NCI-H187 (cell line): ENCODE data around the gene ZSWIM1.

Experiments
- DNase-seq, 2 experiments: peaks; one replicate each; lab custom pipeline; 2025; lab: John Stamatoyannopoulos, UW

Gene ZSWIM1

DNA sequence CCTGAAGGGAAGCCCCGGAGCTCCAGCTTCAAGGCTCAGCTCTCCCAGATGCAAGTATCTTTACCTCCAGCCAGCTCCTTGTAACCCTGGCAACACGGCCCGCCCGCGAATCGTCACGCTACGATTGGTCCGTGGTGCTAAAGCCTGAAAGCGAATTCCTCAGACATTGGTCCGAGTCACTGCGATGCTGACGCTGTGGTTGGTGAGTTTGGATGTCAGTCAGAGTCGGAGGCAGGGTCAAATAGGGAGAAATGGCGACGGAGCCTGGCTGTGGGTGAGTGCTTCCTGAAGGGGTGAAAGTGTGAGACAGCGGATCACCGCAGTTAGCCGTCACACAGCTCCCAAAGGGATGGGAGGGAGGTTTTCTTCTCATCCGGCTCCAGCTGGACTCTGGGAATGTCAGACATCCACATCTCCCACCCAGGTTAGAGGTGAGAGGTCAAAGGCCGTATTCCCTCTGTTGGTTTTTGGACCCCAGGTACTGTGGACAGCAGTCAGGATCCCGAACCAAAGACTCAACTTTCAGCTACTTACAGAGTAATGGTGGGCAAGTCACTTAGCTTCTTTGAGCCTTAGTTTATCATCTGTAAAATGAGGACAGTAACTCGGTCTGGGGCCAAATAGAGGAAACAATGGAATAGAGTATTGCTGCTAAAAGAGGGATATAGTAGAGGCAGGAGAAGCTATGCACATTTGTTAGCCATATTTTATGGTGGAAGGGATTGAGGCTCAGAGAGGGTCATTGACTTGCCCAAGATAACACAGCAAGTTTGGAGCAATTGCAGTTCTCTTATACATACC, at the start of gene ZSWIM1:
ZSWIM1 (plus strand) TSS at position 240 of the 801 bp plus-strand sequence. CDS start 1,366 bp downstream, outside the sequence.
- peak; percentile 95 to 99 for DNase-seq

DNA sequence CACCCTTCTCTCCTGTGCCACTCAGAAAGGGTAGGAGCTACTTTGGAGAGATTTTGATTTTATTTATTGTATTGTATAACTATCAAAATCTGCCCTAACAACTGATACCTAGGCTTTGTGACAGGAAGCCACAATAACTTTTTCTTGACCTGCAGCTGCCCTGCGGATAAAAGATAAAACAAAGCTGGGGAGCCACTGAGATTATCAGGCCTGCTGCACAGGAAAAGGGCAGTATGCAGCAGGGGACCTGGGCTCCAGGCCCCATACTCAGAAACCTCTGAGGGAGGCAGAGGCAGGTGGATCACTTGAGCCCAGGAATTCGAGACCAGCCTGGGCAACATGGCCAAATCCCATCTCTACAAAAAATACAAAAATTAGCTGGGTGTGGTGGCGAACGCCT, 48.4 kb upstream of the ZSWIM1 start:
- no peak for DNase-seq

DNA sequence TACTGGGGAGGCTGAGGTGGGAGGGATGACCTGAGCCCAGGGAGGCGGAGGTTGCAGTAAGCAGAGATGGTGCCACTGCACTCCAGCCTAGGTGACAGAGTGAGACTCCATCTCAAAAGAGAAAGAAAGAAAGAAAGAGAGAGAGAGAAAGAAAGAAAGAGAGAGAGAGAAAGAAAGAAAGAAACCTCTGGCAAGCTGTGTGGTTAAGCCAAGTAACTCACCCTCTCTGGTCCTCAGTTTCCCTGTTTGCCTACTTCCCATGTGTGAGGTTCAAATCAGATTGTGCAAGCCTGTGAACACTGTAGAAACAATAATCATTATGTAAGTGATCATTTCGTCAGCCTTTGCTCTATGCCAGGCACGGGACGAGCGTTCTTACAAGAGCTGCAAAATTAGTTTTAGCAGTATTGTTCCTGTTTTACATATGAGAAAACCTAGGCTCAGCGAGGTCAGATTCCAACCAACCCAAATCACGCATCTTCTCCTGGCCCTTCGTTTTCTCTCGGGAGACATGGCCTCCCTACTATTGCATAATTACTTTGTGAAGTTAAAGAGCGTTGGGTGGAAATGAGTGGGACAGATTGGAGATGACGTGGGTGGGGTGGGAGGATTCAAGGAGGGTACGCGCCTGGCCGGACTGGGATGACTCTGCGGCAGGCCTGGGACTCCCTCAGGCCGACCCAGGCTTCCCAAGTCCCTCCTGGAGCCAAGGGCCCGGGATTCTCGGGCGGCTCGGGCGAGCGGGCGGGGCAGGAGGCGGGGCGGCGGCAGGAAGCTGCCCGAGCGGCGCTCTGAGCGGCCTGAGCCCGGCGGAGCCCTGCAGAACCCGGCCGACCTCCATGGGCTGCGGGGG, 47.8 kb upstream of the ZSWIM1 start, which contains the start of gene SNX21:
SNX21 (plus strand) TSS at position 770 of the 853 bp plus-strand sequence. CDS start 121 bp downstream, outside the sequence.
- peak in 1 of 2 experiments; percentile 27 for DNase-seq

DNA sequence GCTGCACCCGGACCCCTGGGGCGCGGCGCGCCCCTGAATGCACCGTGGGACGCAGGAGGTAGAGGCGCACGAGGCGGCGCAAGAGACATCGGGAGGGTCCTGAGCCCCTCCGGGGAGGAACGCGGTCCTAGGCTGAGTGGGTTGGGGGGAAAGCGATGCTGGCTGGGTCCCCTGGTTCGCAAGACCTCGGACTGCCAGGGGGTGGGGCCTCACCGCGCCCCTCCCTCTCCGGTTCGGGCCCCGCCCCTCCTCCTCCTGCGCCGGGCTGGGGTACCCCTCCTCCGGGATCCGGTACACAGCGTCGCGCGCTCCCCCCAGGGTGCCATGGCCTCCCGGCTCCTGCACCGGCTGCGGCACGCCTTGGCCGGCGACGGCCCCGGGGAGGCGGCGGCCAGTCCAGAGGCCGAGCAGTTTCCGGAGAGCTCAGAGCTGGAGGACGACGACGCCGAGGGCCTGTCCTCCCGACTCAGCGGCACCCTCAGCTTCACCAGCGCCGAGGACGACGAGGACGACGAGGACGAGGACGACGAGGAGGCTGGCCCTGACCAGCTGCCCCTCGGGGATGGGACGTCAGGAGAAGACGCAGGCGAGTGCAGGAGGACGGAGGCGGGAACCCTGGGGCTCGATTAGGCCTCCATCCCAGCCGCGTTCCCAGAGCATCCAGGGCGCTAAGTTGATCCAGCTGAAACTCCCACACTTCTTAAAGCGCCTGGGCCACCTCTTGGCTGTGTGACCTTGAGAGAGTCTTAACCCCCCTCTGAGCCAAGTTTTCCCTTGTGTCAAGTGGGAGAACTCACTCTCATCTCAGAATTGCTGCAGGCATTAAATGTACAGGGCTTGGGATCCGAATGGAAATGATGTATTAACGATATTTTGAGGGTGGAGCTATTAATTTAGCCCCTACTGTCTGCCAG, 46.9 kb upstream of the ZSWIM1 start:
- peak; percentile 24 for DNase-seq

DNA sequence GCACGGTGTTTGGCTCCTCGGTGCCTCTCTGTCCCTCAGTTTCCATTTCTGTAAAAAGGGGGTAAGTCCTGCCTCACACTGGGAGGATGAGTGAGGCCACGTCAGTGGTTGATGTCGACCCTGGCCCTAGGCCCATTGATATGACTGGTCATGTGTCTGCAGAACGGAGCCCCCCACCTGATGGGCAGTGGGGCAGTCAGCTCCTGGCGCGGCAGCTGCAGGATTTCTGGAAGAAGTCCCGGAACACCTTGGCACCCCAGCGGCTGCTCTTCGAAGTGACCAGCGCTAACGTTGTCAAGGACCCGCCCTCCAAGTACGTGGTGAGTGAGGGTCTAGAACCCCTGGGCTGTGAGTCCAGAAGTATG, 46.2 kb upstream of the ZSWIM1 start:
- no peak for DNase-seq

DNA sequence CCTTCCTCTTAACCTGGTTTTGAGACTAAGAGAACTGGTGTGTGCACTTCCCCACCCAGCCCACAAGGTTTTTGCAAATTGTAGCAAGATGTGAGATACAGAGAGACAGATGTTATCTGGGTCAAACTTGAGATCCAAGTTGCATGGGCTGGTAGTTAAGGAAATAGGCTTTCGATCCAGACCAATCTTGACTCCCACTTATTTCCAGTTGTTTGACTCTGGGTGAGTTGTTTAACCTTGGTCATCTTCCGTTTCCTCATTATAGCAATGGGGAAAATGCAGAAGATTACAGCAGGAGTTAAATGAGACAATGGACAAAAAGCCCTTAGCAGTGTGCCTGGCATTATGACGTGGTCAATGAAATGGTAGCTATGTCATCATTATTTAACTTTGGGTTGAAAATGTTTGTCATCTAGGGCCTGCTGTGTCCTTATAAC, 45.7 kb upstream of the ZSWIM1 start:
- DNase-seq: no peak

DNA sequence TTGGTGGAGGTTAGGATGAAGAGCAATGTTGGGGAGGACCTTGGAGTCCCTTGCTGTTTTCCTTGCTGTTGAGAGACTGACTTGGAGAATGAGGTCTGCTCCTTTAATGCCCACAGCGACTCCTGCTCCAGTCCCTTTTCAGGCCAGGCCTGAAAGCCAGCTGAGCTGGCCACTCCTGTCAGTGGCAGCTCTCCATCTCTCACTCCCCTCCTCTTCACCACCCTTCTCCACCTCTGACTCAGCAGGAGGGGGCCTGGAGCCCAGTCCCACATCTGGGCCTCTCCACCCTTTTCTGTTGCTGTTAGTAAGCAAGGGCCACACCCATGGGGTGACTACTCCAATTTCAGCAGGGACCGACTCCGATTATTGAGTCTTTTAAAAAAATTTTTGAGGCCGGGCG, 45.2 kb upstream of the ZSWIM1 start:
- no peak for DNase-seq

DNA sequence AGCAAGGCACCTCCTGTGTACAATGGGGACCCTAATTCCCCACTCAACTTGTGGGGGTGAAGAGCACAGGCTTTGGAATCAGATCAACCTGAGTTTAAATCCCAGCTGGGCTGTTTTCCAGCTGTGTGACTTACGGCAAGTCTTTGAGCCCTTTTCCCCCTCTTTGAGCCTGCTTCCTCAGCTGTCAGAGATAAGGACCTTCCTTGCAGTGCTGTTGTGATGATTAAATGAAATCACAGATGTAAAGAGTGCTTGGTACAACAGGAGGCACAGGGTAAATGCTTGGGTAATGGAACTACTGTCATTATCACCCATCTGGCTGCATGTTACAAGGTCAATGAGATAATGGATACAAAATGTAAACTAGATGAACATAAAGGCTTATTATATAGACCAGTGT, 44.2 kb upstream of the ZSWIM1 start:
- DNase-seq: no peak

DNA sequence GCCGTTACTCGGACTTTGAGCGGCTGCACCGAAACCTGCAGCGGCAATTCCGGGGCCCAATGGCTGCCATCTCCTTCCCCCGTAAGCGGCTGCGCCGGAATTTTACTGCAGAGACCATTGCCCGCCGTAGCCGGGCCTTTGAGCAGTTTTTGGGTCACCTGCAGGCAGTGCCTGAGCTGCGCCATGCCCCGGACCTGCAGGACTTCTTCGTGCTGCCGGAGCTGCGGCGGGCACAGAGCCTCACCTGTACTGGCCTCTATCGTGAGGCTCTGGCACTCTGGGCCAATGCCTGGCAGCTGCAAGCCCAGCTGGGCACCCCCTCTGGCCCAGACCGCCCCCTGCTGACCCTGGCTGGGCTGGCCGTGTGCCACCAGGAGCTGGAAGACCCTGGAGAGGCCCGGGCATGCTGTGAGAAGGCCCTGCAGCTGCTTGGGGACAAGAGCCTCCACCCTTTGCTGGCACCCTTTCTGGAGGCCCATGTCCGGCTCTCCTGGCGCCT, 40.3 kb upstream of the ZSWIM1 start:
- no peak for DNase-seq

DNA sequence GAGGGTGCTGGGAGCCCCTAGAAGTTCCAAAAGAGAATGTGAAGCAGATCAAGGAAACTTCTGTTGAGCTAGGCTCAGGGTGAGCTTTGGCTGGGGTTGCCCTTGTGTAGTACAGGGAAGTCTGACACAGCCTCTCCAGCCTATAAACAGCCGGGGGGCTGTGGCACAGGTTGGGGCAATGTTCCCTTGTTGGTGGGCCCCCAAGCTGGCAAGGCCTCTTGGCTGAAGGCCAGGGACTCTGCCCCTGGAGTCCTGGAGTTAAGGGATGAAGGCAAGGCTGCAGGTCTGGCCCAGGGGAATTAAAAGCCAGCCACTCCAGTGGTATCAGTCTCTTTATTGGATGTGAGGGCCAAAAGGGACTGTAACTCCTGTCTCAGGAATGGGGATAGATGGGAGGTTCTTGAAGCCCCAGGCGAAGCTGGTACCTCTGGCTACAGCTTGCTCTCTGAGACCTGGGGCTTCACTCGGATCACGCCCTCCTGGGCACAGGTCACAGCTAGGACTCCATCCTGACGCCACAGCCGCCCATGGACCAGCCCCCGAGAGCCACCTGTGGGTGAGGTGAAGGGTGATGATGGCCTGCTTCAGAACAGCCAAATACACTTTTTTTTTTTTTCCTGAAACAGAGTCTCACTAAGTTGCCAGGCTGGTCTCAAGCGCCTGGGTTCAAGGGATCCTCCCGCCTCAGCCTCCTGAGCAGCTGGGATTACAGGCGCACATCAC, 39.5 kb upstream of the ZSWIM1 start:
- DNase-seq: no peak

DNA sequence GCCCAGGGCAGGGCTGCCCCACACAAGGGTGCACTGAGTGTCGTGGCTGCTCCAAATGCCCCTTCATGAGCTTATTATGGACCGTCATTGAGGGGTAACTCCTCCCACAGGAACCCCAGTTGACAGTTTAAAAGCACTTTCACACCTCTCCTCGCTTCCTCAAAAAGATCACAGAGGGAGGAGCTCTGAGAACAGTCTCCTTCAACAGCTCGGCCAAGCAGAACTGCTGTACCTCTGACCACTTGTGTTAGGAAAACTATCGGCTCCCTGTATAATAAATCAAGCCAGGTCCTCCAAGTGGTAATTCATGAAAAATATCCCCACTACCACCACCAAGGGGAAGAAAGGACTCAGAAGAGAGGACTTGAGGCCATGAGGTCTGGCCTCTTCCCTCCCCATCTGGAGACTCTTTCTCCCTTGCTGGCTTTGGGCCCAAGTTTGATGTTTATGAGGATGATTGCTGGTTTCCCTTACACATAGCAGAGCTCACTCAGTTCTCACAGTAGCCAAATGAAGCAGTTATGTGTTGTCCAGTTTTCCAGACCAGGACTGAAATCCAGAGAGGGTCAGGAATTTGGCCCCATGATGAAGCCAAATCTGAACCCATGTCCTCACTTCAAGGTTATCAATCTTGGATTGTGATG, 38.7 kb upstream of the ZSWIM1 start:
- no peak for DNase-seq

DNA sequence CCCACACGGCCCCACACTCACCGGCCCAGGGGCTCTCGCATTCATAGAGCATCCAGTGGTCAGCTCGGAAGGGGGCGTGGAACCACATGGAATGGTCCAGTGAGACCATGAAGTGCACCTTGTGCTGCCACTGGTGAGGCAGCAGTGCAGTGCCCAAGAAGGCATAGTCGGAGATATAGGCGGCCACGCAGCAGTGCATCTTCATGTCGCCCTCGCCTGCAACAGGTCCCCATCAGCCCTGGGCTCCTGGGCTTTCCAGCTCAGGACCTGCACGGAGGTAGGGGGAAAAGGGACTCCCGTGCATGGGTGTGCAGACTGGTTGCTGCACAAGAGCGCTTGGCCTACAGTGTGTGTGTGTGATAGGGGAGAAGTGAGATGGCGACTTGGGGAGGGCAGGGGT, 37.5 kb upstream of the ZSWIM1 start:
- no peak for DNase-seq

DNA sequence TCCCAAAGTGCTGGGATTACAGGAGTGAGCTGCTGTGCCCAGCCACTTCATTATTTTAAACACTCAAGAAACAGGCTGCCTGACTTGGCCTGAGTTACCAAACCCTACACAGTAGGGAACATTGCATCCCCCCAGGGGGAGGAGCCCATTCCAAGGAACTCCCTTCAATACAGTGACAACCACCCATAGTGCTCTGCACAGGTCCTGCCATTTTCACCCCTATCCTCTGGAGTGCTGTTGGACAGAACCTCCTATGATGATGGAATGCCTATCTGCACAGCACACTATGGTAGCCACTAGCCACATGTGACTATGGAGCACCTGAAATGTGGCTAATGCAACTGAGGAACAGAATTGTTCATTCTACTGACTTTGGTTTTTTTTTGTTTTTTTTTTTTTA, 35.6 kb upstream of the ZSWIM1 start:
- DNase-seq: no peak

DNA sequence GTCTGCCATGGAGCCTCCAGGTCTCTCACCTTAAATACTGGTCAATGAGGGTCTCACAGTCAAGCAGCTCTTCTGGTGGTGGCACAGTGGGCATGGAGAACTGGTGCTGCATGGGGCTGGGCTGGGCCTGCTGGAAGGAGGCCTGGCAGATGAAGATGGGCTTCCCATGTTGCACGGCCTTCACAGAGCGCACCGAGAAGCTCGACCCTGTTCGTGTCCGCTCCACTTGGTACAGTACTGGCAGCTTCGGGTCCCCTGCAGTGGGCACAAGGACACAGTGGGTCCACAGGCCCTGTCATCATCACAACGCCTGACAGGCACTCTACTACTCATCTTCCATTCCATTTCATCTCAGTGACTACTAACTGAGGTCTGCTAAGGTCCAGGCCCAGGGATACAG, 32.6 kb upstream of the ZSWIM1 start:
- DNase-seq: no peak

DNA sequence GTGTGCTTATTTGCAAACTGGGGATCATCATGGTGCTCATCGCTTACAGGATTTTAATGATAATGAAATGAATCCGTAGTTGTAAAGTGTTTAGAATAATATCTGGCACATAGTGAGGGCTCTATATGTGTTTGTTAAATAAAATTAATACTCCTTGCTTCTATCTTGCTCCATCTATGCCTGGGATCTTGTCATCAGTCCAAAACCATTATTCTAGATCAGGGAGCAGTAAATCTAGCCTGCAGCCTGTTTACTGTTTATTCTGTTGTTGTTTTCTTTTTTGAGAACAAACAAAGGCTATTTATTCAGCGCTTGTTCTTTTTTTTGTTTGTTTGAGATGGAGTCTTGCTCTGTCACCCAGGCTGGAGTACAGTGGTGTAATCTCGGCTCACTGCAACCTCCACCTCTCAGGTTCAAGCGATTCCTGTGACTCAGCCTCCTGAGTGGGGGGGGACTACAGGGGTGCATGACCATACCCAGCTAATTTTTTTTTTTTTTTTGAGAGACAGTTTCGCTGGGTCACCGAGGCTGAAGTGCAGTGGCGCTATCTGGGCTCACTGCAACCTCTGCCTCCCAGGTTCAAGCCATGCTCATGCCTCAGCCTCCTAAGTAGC, 32.0 kb upstream of the ZSWIM1 start:
- no peak for DNase-seq

DNA sequence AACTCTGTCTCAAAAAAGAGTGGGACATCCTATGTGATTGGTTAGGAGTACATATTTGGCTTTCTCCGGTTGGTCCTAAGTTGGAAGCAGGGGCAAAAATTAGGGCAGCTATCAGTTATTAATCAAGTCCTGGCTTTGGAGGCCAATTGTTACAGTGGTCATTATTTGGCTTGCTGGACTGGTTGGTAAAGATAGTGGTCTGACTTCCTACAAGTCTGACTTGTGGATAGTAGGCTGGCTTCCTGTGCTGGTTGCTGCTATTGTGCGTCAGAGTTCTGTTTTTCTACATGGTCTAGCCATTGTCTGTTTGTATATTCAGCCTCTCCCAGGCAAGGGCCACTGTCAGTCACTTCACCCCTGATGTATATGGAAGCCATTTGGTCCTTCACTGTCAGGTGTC, 30.8 kb upstream of the ZSWIM1 start:
- no peak for DNase-seq

DNA sequence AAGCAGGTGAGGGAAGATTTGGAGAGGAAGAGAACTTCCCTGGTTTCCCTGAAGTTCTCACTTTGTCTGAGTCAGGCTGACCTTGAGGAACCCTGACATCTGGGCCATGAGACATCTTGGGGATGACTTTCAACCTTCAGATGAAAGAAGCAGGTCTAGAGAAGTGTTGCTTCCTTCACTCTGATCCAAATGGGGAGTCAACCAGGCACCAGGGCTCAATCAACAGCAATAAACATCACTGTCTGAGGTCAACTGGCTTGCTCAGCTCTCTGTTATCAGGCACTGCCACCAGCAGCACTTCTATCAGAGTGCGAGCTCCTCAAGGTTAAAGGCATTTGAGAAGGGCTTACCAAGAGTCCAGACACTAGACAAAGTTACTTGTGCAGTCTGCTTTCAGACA, 30.1 kb upstream of the ZSWIM1 start:
- no peak for DNase-seq

DNA sequence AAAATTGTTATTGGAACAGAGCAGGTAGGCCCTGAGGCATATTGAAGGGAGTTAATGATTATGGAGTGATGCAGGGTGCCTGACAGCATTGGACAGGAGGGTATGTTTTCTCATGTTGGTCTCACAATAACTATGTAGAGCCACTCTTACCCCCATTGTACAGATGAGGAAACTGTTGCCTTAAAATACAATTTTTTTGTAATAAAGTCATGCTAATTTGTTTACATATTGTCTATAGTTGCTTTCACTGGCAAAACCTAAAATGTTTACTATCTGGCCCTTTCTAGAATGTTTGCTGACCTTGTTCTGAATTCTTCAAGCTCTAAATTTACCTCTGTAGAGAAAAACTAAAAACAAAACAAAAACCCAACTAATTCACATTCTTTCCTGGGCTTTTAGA, 29.5 kb upstream of the ZSWIM1 start:
- no peak for DNase-seq

DNA sequence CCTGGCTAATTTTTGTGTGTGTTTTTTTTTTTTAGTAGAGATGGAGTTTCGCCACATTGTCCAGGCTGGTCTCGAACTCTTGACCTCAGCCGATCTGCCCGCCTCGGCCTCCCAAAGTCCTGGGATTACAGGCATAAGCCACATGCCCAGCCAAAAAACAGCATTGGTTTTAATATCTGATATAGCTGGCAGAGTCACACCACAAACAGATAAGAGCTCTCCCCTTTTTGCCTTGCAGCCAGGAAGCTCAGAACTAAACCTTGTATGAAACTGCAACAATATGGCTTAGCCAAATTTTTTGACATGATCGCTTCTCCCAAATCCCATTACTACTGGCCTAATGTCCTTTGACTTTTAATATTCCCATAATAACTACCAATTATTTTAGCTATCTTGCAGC, 28.7 kb upstream of the ZSWIM1 start:
- DNase-seq: no peak

DNA sequence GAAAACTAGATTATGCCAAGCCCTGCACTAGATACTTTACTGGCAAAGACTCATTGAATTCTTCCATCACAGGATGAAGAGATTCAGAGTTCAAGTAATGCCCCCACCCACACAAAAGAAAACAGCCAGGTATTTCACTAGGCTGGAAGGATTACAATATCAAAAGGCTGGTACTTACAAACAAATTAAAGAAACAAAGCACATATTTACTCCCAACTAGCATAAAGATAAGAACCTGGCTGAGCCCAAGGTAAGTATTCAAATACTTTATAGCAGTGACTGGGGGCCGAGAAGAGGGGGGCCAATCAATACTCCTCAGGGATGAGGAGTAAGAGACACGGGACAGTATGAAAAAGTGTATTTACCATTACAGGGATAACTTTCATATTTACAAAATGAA, 27.5 kb upstream of the ZSWIM1 start:
- DNase-seq: no peak
